BLaER1 treated with 17β-estradiol and CSF1 and Interleukin-3, amounts not matched to agents 10 nM and 100 nM (cell line): Measurements from ENCODE around the gene FRMPD4.

Experiments used
- H3K27ac ChIP-seq, 11 experiments: shearing (Covaris generic); formaldehyde crosslinking; 2 replicates each; pipeline ENCODE4 v1.8.1; 2022
- H3K27me3 ChIP-seq, 11 experiments: shearing (Covaris generic); formaldehyde crosslinking; 2 replicates each; pipeline ENCODE4 v1.8.1; 2022
- H3K36me3 ChIP-seq, 11 experiments: shearing (Covaris generic); formaldehyde crosslinking; 2 replicates each; pipeline ENCODE4 v1.8.1; 2022
- H3K4me1 ChIP-seq, 10 experiments: shearing (Covaris generic); formaldehyde crosslinking; 2 replicates each; pipeline ENCODE4 v1.8.1; 2022
- H3K4me2 ChIP-seq, 11 experiments: shearing (Covaris generic); formaldehyde crosslinking; 2 replicates each; pipeline ENCODE4 v1.8.1; 2022
- H3K4me3 ChIP-seq, 10 experiments: shearing (Covaris generic); formaldehyde crosslinking; 2 replicates each; pipeline ENCODE4 v1.8.1; 2022
- H3K9ac ChIP-seq, 11 experiments: shearing (Covaris generic); formaldehyde crosslinking; 2 replicates each; pipeline ENCODE4 v1.8.1; 2022
- H3K9me3 ChIP-seq, 11 experiments: shearing (Covaris generic); formaldehyde crosslinking; replicated peaks in 1 of 11; 2 replicates each; pipeline ENCODE4 v1.8.1; 2022
- H4K20me1 ChIP-seq, 11 experiments: shearing (Covaris generic); formaldehyde crosslinking; 2 replicates each; pipeline ENCODE4 v1.8.1; 2022
- Cebpa-rat ChIP-seq, 11 experiments: shearing (Covaris generic); IDR thresholded peaks; 2 replicates each; pipeline ENCODE4 v1.8.1; 2022

Gene FRMPD4

DNA sequence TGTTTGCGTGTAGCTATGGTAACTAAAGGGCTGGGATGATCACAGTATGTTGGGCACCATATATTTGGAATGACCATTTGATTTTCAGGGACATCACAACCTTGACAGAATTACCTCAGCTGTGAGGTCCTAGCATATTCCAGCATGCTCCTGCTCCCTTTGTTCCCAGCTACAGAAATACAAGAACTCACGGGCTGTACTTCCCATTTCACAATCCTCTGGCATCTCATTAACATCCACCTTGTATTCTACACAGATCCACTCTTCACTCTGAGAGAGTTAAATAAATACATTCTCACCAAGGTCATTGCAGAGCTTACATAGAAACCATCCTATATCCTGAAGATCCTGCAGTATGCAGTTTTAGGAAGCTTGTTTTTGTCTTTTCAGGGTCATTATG lies 169.7 kb downstream of the FRMPD4 start:
- Histone ChIP-seq H3K9ac (no peak overlapping the region), H3K36me3 (no peaks in the 10 kb centered on the region), H3K27me3 (peaks cover 71 to 96% (median 93%) of the 10 kb centered on the region in 11 experiments), H3K4me1 (peaks cover 0 to 21% (median 18%) of the 10 kb centered on the region in 10 experiments; a peak in 16 of 20 replicates), H3K27ac (no peak overlapping the region), H3K4me3 (no peak overlapping the region), H3K9me3 (no peaks in the 10 kb centered on the region), H3K4me2 (no peak overlapping the region), H4K20me1 (peaks cover 0 to 2% (median 0%) of the 10 kb centered on the region in 11 experiments; a peak in 1 of 22 replicates)
- TF ChIP-seq Cebpa-rat (IDR thresholded peaks at IDR 0.05) = no peak

DNA sequence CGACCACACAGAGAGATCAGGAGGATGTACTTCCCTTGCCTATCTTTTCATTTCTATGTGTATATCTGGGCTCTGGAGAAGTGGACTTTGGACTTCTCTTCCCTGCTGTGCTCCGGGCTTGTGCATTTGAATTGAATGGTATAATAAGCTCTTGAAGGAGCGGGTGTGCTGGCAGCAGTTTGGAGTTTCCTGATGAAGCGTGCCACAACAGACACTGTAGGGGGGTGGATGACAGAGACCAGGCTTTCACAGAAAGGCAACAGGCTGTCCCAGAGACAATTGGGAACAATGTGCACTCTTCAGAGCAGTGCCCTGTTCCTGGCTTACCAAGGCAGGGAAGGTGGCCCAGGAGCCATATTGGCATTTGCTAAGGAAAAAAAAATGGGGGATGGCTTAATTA lies 170.1 kb downstream of the FRMPD4 start:
- Histone ChIP-seq H3K9ac (no peak overlapping the region), H3K27ac (no peak overlapping the region), H3K4me1 (peaks cover 0 to 21% (median 18%) of the 10 kb centered on the region in 10 experiments; a peak in 16 of 20 replicates), H3K4me2 (no peak overlapping the region), H3K4me3 (no peak overlapping the region), H3K9me3 (no peaks in the 10 kb centered on the region), H3K36me3 (no peaks in the 10 kb centered on the region), H4K20me1 (peaks cover 0 to 2% (median 0%) of the 10 kb centered on the region in 11 experiments; a peak in 1 of 22 replicates), H3K27me3 (peaks cover 76 to 100% (median 96%) of the 10 kb centered on the region in 11 experiments)
- no peak for TF ChIP-seq Cebpa-rat (IDR thresholded peaks at IDR 0.05)

DNA sequence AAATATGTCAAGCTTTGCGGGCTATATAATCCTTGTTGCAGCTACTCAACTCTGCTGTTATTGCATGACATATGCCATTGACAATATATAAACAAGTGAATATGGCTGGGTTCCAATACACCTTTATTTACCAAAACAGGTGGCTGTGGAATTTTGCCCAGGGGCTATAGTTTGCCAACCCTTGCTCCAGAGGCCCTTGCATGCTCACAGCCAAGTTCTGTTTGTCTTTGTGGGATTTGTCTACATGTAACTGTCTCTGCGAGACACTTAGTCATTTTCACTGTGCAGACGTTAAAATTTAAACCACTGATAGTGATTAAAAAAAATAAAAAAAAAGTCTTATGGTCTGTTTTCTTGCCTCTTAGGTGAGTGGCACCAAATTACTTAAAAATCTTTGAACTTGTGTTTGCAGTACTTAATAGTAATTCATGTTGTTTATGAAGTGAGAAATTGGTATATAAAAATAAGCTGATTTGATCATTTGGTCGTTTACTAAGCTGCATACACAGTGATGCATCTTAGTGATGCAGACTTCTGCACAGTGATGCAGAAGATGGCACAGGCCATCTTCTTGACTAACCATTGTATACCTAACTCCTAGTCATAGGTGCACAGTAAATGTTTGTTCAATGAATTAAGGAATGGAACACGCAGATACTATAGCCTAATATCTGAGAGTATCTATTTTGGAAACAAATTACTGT lies 170.9 kb downstream of the FRMPD4 start:
- TF ChIP-seq Cebpa-rat (IDR thresholded peaks at IDR 0.05) = no peak

DNA sequence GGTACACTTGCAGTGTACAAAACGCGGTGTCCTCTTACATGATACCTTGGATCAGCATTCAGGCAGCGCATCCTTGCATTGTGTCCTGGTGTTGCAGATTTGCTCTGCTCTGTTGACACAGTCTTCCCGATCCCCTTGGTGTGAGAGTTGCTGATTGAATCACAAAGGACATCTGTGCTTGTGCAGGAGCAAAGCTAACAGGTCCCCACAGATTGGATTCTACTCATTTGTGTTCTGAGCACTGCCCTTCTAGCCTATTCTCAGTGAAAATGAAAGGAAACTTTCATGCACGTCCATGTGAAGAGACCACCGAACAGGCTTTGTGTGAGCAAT lies 171.4 kb downstream of the FRMPD4 start:
- no peaks in the 10 kb centered on the region for H3K36me3 ChIP-seq

More for the DNA sequence above, 170.9 kb downstream of the FRMPD4 start:
- H3K9me3 ChIP-seq = no peaks in the 10 kb centered on the region
- peaks cover 76 to 100% (median 97%) of the 10 kb centered on the region in 11 experiments for H3K27me3 ChIP-seq
- H3K9ac ChIP-seq = no peak overlapping the region
- no peak overlapping the region for H3K4me2 ChIP-seq
- H4K20me1 ChIP-seq = peaks cover 0 to 2% (median 0%) of the 10 kb centered on the region in 11 experiments; a peak in 1 of 22 replicates
- H3K27ac ChIP-seq = no peak overlapping the region
- no peak overlapping the region for H3K4me3 ChIP-seq
- H3K4me1 ChIP-seq = peaks cover 0 to 14% (median 12%) of the 10 kb centered on the region in 10 experiments; a peak in 16 of 20 replicates
- no peaks in the 10 kb centered on the region for H3K36me3 ChIP-seq

DNA sequence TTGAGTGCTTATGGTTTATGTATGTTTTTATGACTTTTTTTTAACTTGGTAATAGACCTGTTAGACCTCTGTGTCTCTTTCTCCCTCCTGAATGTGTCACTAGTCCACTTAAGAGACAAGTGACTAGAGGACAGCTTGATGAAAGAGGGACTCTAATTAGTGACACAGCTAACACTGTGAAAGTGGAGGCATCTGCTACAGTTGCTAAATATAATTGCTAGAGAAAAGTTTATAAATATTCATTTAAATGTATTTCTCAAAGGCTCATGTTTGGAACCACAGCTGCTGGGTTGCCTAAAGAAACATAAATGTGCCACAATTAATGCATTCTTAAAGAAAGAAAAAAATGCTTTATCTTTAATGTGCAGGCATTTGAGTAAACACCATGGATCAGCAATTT lies 176.4 kb downstream of the FRMPD4 start:
- Histone ChIP-seq H3K9ac (no peak overlapping the region), H4K20me1 (no peaks in the 10 kb centered on the region), H3K36me3 (no peaks in the 10 kb centered on the region), H3K27me3 (peaks cover 82 to 100% (median 97%) of the 10 kb centered on the region in 11 experiments), H3K9me3 (no peaks in the 10 kb centered on the region), H3K27ac (no peak overlapping the region), H3K4me3 (no peak overlapping the region), H3K4me2 (no peak overlapping the region), H3K4me1 (no peaks in the 10 kb centered on the region)
- TF ChIP-seq Cebpa-rat (IDR thresholded peaks at IDR 0.05) = no peak

More for the DNA sequence above, 171.4 kb downstream of the FRMPD4 start:
- Histone ChIP-seq H3K4me2 (no peak overlapping the region), H4K20me1 (peaks cover 0 to 2% (median 0%) of the 10 kb centered on the region in 11 experiments; a peak in 1 of 22 replicates), H3K4me3 (no peak overlapping the region), H3K27ac (no peak overlapping the region), H3K4me1 (peaks cover 0 to 9% (median 6%) of the 10 kb centered on the region in 10 experiments; a peak in 15 of 20 replicates), H3K9me3 (no peaks in the 10 kb centered on the region), H3K9ac (no peak overlapping the region), H3K27me3 (peaks cover 76 to 100% (median 97%) of the 10 kb centered on the region in 11 experiments)
- TF ChIP-seq Cebpa-rat (IDR thresholded peaks at IDR 0.05) = no peak

DNA sequence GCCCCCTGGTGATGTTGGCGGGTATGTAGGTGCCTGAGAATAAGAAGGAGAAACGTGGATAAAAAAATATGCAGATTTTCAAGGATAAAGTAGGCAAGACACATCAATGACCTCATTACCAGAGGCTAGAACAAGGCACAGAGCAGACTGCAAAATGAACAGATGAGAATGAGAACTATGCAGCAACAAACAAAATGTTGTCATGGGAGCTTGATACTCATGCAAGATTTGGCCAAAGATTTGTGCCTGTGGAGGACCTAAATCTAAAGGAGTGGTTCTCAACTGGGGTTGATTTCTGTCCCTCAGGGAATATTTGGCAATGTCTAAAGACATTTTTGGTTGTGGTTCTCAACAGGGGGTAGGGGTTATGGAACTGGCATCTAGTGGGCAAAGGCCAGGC lies 177.3 kb downstream of the FRMPD4 start:
- TF ChIP-seq Cebpa-rat (IDR thresholded peaks at IDR 0.05) = no peak

DNA sequence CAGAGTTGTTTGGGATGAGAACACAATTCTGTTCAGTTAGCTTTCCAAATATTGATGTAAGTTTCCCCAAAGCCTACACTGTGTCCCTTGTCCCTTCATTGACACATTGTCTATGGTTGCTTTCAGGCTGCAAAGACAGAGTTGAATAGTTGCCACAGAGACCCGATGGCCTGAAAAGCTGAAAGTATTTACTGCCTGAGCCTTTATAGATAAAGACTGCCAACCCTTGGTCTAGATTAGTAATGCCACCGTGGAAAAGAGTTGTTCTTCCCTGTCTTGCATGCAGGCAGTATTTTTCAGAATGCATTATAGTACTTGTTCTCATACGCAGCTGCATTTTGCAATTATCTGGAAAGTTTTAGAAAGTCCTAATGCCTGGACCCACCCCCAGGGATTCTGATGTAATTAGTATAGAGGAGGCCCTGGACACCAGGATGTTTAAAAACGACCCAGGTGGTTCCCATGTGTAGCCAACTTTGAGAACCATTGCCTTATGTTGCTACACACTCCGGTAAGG lies 180.8 kb downstream of the FRMPD4 start:
- no peak overlapping the region for H3K4me2 ChIP-seq
- peaks cover 87 to 99% (median 98%) of the 10 kb centered on the region in 11 experiments for H3K27me3 ChIP-seq
- no peaks in the 10 kb centered on the region for H4K20me1 ChIP-seq
- no peak overlapping the region for H3K9ac ChIP-seq
- H3K4me3 ChIP-seq = no peak overlapping the region
- H3K9me3 ChIP-seq = peaks cover 0 to 9% (median 0%) of the 10 kb centered on the region in 11 experiments; a peak in 3 of 22 replicates
- H3K36me3 ChIP-seq = no peaks in the 10 kb centered on the region
- TF ChIP-seq Cebpa-rat (IDR thresholded peaks at IDR 0.05) = no peak
- H3K27ac ChIP-seq = no peak overlapping the region
- no peaks in the 10 kb centered on the region for H3K4me1 ChIP-seq

More for the DNA sequence above, 177.3 kb downstream of the FRMPD4 start:
- Histone ChIP-seq H3K4me1 (no peaks in the 10 kb centered on the region), H3K36me3 (no peaks in the 10 kb centered on the region), H3K9ac (no peak overlapping the region), H3K9me3 (no peaks in the 10 kb centered on the region), H3K27ac (no peak overlapping the region), H3K4me2 (no peak overlapping the region), H3K4me3 (no peak overlapping the region), H4K20me1 (no peaks in the 10 kb centered on the region), H3K27me3 (peaks cover 86 to 100% (median 97%) of the 10 kb centered on the region in 11 experiments)

DNA sequence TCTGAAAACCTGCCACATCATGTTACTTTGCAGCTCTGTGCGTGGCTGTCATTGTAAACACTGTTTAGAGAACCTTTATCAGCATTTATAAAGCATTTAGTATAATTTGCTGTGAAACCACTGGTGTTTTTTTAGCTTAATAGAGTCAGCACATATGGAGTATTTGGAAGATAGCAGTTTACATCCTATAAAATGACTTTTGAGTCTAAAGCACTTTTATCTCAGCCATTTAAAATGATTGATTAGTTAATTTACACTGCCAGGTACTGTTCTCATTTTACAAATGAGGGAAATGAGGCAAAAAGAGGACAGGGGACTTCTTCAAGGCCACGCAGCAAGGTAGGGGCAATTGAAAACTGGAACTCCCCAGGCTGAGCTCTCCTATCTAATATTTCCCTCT lies 181.7 kb downstream of the FRMPD4 start:
- peaks cover 81 to 97% (median 93%) of the 10 kb centered on the region in 11 experiments for H3K27me3 ChIP-seq
- H3K4me1 ChIP-seq = no peaks in the 10 kb centered on the region
- no peak overlapping the region for H3K4me3 ChIP-seq
- no peaks in the 10 kb centered on the region for H3K36me3 ChIP-seq
- H3K9me3 ChIP-seq = peaks cover 0 to 9% (median 0%) of the 10 kb centered on the region in 11 experiments; a peak in 3 of 22 replicates
- no peak overlapping the region for H3K9ac ChIP-seq
- no peak overlapping the region for H3K27ac ChIP-seq
- no peaks in the 10 kb centered on the region for H4K20me1 ChIP-seq
- no peak overlapping the region for H3K4me2 ChIP-seq
- no peak for TF ChIP-seq Cebpa-rat (IDR thresholded peaks at IDR 0.05)

DNA sequence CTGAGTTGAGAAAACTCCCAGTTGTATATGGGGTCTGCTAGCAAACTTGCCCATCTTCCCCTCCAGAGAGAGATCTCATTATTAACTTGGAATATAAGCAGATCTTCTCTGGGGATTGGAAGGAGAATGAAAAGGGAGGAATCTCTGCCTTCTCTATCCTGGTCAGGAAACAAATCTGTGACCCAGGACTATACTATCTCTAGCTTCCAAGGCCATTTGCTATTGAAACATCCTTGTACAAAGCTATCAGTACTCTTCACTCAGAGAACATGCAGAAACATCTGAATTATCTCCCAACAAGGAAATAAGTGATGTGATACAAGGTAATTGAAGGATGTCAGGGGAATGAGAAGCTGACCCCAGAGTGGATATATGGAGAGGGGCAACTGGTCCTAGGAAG lies 183.8 kb downstream of the FRMPD4 start:
- Histone ChIP-seq H3K4me1 (no peaks in the 10 kb centered on the region), H3K27ac (no peak overlapping the region), H3K4me3 (no peak overlapping the region), H3K9me3 (peaks cover 0 to 9% (median 0%) of the 10 kb centered on the region in 11 experiments; a peak in 3 of 22 replicates), H4K20me1 (0 out of 22 replicates have a peak, but pooled peaks cover 0 to 8% (median 0%) of the 10 kb centered on the region in 11 experiments), H3K4me2 (no peak overlapping the region), H3K36me3 (no peaks in the 10 kb centered on the region), H3K27me3 (peaks cover 77 to 97% (median 93%) of the 10 kb centered on the region in 11 experiments), H3K9ac (no peak overlapping the region)
- TF ChIP-seq Cebpa-rat (IDR thresholded peaks at IDR 0.05) = no peak
